ENCODE results near the gene C1S. TPM values are rescaled to one million over a fixed set of nuclear protein-coding genes. Genes with fewer than 3 reads are reported as not detected.

C1S gene
- total RNA-seq, 1 experiment from 2014 or later, result 1.9 TPM

DNA sequence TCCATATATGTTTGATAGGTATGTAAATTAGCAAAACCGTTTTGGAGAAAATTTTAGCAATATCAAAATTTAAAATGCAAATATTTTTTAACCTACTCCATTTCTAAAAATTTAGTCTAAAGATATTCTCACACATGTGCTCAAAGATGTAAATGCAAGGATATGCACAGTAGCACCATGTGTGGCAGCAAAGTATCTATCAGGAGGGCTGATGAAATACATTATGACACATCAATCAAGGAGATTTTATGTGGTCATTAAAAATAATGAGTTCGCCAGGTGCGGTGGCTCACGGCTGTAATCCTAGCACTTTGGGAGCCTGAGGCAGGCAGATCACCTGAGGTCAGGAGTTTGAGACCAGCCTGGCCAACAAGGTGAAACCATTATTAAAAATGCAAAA lies 39.7 kb downstream of the C1S start:
- intact Hi-C loops (cut with micrococcal nuclease; ENCODE audit: unreplicated experiment), result no loop called here
- DNase-seq (ENCODE audit: low spot score), result no peak
- H3K36me3 ChIP-seq (ENCODE audit: insufficient read depth, low read length, poor library complexity, severe bottlenecking), result no peaks in the 10 kb centered on the region
- ChIA-PET CTCF (no interaction called here), POLR2A (ENCODE audit: low non-redundant PET) (no interaction called here)
- TF ChIP-seq, protein P1, sequence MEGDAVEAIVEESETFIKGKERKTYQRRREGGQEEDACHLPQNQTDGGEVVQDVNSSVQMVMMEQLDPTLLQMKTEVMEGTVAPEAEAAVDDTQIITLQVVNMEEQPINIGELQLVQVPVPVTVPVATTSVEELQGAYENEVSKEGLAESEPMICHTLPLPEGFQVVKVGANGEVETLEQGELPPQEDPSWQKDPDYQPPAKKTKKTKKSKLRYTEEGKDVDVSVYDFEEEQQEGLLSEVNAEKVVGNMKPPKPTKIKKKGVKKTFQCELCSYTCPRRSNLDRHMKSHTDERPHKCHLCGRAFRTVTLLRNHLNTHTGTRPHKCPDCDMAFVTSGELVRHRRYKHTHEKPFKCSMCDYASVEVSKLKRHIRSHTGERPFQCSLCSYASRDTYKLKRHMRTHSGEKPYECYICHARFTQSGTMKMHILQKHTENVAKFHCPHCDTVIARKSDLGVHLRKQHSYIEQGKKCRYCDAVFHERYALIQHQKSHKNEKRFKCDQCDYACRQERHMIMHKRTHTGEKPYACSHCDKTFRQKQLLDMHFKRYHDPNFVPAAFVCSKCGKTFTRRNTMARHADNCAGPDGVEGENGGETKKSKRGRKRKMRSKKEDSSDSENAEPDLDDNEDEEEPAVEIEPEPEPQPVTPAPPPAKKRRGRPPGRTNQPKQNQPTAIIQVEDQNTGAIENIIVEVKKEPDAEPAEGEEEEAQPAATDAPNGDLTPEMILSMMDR (conservative IDR thresholded peaks at IDR 0.05; ENCODE audit: low read depth, low read length), result no peak
- TF ChIP-seq EZH2 (IDR thresholded peaks at IDR 0.05; ENCODE audit: borderline replicate concordance, low read depth, low read length, poor library complexity, severe bottlenecking), result no peak
- H3K27me3 ChIP-seq (replicated peaks; ENCODE audit: insufficient read depth, low read depth, low read length, poor library complexity), result no peaks in the 10 kb centered on the region
- no peak overlapping the region for H3K4me3 ChIP-seq (ENCODE audit: low read depth, low read length, poor library complexity, severe bottlenecking)
- H3K4me1 ChIP-seq (ENCODE audit: insufficient read depth, low read length, poor library complexity, severe bottlenecking), result no peaks in the 10 kb centered on the region
- no peak overlapping the region for H3K27ac ChIP-seq (ENCODE audit: low read depth, low read length, poor library complexity, severe bottlenecking)
- no TSS peak for BruUV-seq (replicated peaks)
- no peaks in the 10 kb centered on the region for H3K9me3 ChIP-seq (ENCODE audit: low read depth, low read length, poor library complexity, severe bottlenecking)

GRCh38 chr12:7101047-7101693 lies 40.7 kb downstream of the C1S start:
- Histone ChIP-seq H3K4me3 (ENCODE audit: low read depth, low read length, poor library complexity, severe bottlenecking) (no peak overlapping the region), H3K36me3 (ENCODE audit: insufficient read depth, low read length, poor library complexity, severe bottlenecking) (no peaks in the 10 kb centered on the region), H3K27ac (ENCODE audit: low read depth, low read length, poor library complexity, severe bottlenecking) (no peak overlapping the region), H3K4me1 (ENCODE audit: insufficient read depth, low read length, poor library complexity, severe bottlenecking) (no peaks in the 10 kb centered on the region), H3K27me3 (replicated peaks; ENCODE audit: insufficient read depth, low read depth, low read length, poor library complexity) (no peaks in the 10 kb centered on the region), H3K9me3 (ENCODE audit: low read depth, low read length, poor library complexity, severe bottlenecking) (peaks cover 7% of the 10 kb centered on the region)
- TF ChIP-seq, protein P1 (conservative IDR thresholded peaks at IDR 0.05; ENCODE audit: low read depth, low read length), result no peak
- no peak for TF ChIP-seq EZH2 (IDR thresholded peaks at IDR 0.05; ENCODE audit: borderline replicate concordance, low read depth, low read length, poor library complexity, severe bottlenecking)
- intact Hi-C loops (cut with micrococcal nuclease; ENCODE audit: unreplicated experiment), result no loop called here
- ChIA-PET POLR2A (ENCODE audit: low non-redundant PET) (no interaction called here), CTCF (no interaction called here)
- DNase-seq (ENCODE audit: low spot score), result no peak
- BruUV-seq (replicated peaks), result no TSS peak

DNA sequence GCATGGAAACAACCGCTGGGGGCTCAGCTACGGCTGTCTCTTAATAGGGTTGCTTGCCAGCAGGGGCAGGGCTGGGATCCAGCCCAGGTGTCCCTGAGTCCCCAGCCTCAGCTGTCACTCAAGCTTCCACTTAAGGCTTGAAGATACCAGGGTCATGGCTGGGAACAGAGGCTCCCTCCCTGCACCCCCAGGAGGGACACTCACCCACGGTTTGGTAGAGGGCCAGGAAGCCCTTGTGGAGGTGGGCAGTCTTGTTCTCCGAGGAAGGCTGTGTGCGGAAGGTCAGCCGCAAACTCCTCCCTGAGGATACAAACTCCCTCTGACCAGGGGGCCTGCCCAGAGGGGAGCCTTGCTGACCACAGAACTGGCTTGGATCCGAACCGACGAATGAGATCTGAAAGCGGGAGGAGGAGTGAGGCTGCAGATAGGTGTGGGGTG lies 41.2 kb downstream of the C1S start:
- no peak for DNase-seq (ENCODE audit: low spot score)
- no peaks in the 10 kb centered on the region for H3K27me3 ChIP-seq (replicated peaks; ENCODE audit: insufficient read depth, low read depth, low read length, poor library complexity)
- BruUV-seq (replicated peaks), result no TSS peak
- peaks cover 9% of the 10 kb centered on the region for H3K9me3 ChIP-seq (ENCODE audit: low read depth, low read length, poor library complexity, severe bottlenecking)
- TF ChIP-seq EZH2 (IDR thresholded peaks at IDR 0.05; ENCODE audit: borderline replicate concordance, low read depth, low read length, poor library complexity, severe bottlenecking), result no peak
- TF ChIP-seq, protein P1 (conservative IDR thresholded peaks at IDR 0.05; ENCODE audit: low read depth, low read length), result no peak
- ChIA-PET POLR2A (ENCODE audit: low non-redundant PET) (no interaction called here), CTCF (no interaction called here)
- H3K36me3 ChIP-seq (ENCODE audit: insufficient read depth, low read length, poor library complexity, severe bottlenecking), result no peaks in the 10 kb centered on the region
- no peak overlapping the region for H3K4me3 ChIP-seq (ENCODE audit: low read depth, low read length, poor library complexity, severe bottlenecking)
- H3K27ac ChIP-seq (ENCODE audit: low read depth, low read length, poor library complexity, severe bottlenecking), result no peak overlapping the region
- intact Hi-C loops (cut with micrococcal nuclease; ENCODE audit: unreplicated experiment), result no loop called here
- no peaks in the 10 kb centered on the region for H3K4me1 ChIP-seq (ENCODE audit: insufficient read depth, low read length, poor library complexity, severe bottlenecking)
